ENCODE measurements around the gene SLC22A23. TPM values are rescaled to one million over a fixed set of nuclear protein-coding genes. Genes with fewer than 3 reads are reported as not detected.

SLC22A23 gene
- total RNA-seq, 1 donor from 2014 or later = 19.4 TPM

- DNase-seq (ENCODE audit: low spot score, unreplicated experiment) = no peak
- Mint-ChIP-seq H3K36me3 (ENCODE audit: insufficient read depth) (peaks cover 2% of the 10 kb centered on the region), H3K9me3 (ENCODE audit: low read depth) (no peaks in the 10 kb centered on the region), H3K4me3 (ENCODE audit: low read depth) (no peak overlapping the region), H3K27ac (no peak overlapping the region), H3K27me3 (peaks cover 55% of the 10 kb centered on the region), H3K4me1 (ENCODE audit: low read depth) (peaks cover 29% of the 10 kb centered on the region)
- TF ChIP-seq CTCF (IDR thresholded peaks at IDR 0.05; ENCODE audit: unreplicated experiment) = no peak
Observed at GRCh38 chr6:3353213-3353903, 103.5 kb downstream of the SLC22A23 start.

GRCh38 chr6:3352678-3353077, 104.2 kb downstream of the SLC22A23 start:
- Mint-ChIP-seq H3K4me3 (ENCODE audit: low read depth) (no peak overlapping the region), H3K27ac (no peak overlapping the region), H3K36me3 (ENCODE audit: insufficient read depth) (peaks cover 2% of the 10 kb centered on the region), H3K9me3 (ENCODE audit: low read depth) (no peaks in the 10 kb centered on the region), H3K4me1 (ENCODE audit: low read depth) (peaks cover 28% of the 10 kb centered on the region), H3K27me3 (peaks cover 62% of the 10 kb centered on the region)
- no peak for DNase-seq (ENCODE audit: low spot score, unreplicated experiment)
- TF ChIP-seq CTCF (IDR thresholded peaks at IDR 0.05; ENCODE audit: unreplicated experiment) = no peak

- no peak overlapping the region for H3K27ac Mint-ChIP-seq
- H3K27me3 Mint-ChIP-seq = peaks cover 69% of the 10 kb centered on the region
- no peak overlapping the region for H3K4me3 Mint-ChIP-seq (ENCODE audit: low read depth)
- no peak for TF ChIP-seq CTCF (IDR thresholded peaks at IDR 0.05; ENCODE audit: unreplicated experiment)
- no peak for DNase-seq (ENCODE audit: low spot score, unreplicated experiment)
- H3K9me3 Mint-ChIP-seq (ENCODE audit: low read depth) = no peaks in the 10 kb centered on the region
- H3K36me3 Mint-ChIP-seq (ENCODE audit: insufficient read depth) = peaks cover 2% of the 10 kb centered on the region
- H3K4me1 Mint-ChIP-seq (ENCODE audit: low read depth) = peaks cover 23% of the 10 kb centered on the region
Observed at GRCh38 chr6:3351829-3352524, 104.9 kb downstream of the SLC22A23 start.

- no peak overlapping the region for H3K27ac Mint-ChIP-seq
- H3K27me3 Mint-ChIP-seq = peaks cover 77% of the 10 kb centered on the region
- TF ChIP-seq CTCF (IDR thresholded peaks at IDR 0.05; ENCODE audit: unreplicated experiment) = no peak
- H3K9me3 Mint-ChIP-seq (ENCODE audit: low read depth) = no peaks in the 10 kb centered on the region
- no peak overlapping the region for H3K4me3 Mint-ChIP-seq (ENCODE audit: low read depth)
- H3K4me1 Mint-ChIP-seq (ENCODE audit: low read depth) = peaks cover 16% of the 10 kb centered on the region
- peaks cover 2% of the 10 kb centered on the region for H3K36me3 Mint-ChIP-seq (ENCODE audit: insufficient read depth)
- DNase-seq (ENCODE audit: low spot score, unreplicated experiment) = no peak
Observed at GRCh38 chr6:3351105-3351676, 105.7 kb downstream of the SLC22A23 start.

GRCh38 chr6:3350252-3350796, 106.5 kb downstream of the SLC22A23 start:
- no peaks in the 10 kb centered on the region for H3K9me3 Mint-ChIP-seq (ENCODE audit: low read depth)
- H3K4me3 Mint-ChIP-seq (ENCODE audit: low read depth) = no peak overlapping the region
- TF ChIP-seq CTCF (IDR thresholded peaks at IDR 0.05; ENCODE audit: unreplicated experiment) = no peak
- peaks cover 2% of the 10 kb centered on the region for H3K36me3 Mint-ChIP-seq (ENCODE audit: insufficient read depth)
- no peak overlapping the region for H3K27ac Mint-ChIP-seq
- H3K4me1 Mint-ChIP-seq (ENCODE audit: low read depth) = peaks cover 10% of the 10 kb centered on the region
- H3K27me3 Mint-ChIP-seq = peaks cover 81% of the 10 kb centered on the region
- no peak for DNase-seq (ENCODE audit: low spot score, unreplicated experiment)
